Bone marrow (tissue), 2 donors: Measurements from ENCODE around the gene RWDD3.

Experiments used
- DNase-seq, 2 donors: peaks; one replicate each; lab custom pipeline; 2025; lab: John Stamatoyannopoulos, UW

The RWDD3 gene

GRCh38 chr1:95282518-95282895 is 48.5 kb downstream of the RWDD3 start:
- DNase-seq: no peak

- no peak for DNase-seq
Measured at GRCh38 chr1:95284420-95284819, 50.4 kb downstream of the RWDD3 start.

- no peak for DNase-seq
Measured at GRCh38 chr1:95286479-95286878, 52.5 kb downstream of the RWDD3 start.

GRCh38 chr1:95287081-95287480 is 53.1 kb downstream of the RWDD3 start:
- no peak for DNase-seq

- DNase-seq: no peak
Measured at GRCh38 chr1:95287825-95288224, 53.8 kb downstream of the RWDD3 start.
